ENCODE results near the gene AGAP2.

AGAP2 gene

GRCh38 chr12:57739914-57740538 lies 1.5 kb upstream of the AGAP2 start:
- Histone ChIP-seq H3K4me1 (peaks cover 15 to 46% (median 41%) of the 10 kb centered on the region in 4 donors), H3K4me3 (no peak overlapping the region), H3K36me3 (no peaks in the 10 kb centered on the region), H3K27ac (no peak overlapping the region), H3K27me3 (peaks cover 8 to 72% of the 10 kb centered on the region in 2 donors), H3K9me3 (no peaks in the 10 kb centered on the region)
- no peak for DNase-seq
- TF ChIP-seq CTCF (IDR thresholded peaks at IDR 0.05): no peak
- intact Hi-C loops (cut with DNase I; ENCODE audit: low total_unique reads): no loop called here

- no peaks in the 10 kb centered on the region for H3K36me3 ChIP-seq
- no peak overlapping the region for H3K4me3 ChIP-seq
- no peak for TF ChIP-seq CTCF (IDR thresholded peaks at IDR 0.05)
- no peak overlapping the region for H3K27ac ChIP-seq
- intact Hi-C loops (cut with DNase I; ENCODE audit: low total_unique reads): no loop called here
- no peak for DNase-seq
- H3K4me1 ChIP-seq: peaks cover 15 to 46% (median 40%) of the 10 kb centered on the region in 4 donors
- no peaks in the 10 kb centered on the region for H3K9me3 ChIP-seq
- H3K27me3 ChIP-seq: peaks cover 8 to 77% of the 10 kb centered on the region in 2 donors
Observed at GRCh38 chr12:57739387-57739786, 845 bp upstream of the AGAP2 start.

GRCh38 chr12:57737467-57738460 lies 778 bp downstream of the AGAP2 start:
- no peak for TF ChIP-seq CTCF (IDR thresholded peaks at IDR 0.05)
- peaks cover 15 to 41% (median 35%) of the 10 kb centered on the region in 4 donors for H3K4me1 ChIP-seq
- H3K36me3 ChIP-seq: no peaks in the 10 kb centered on the region
- intact Hi-C loops (cut with DNase I; ENCODE audit: low total_unique reads): no loop called here
- no peaks in the 10 kb centered on the region for H3K9me3 ChIP-seq
- H3K27me3 ChIP-seq: peaks cover 8 to 93% of the 10 kb centered on the region in 2 donors
- no peak overlapping the region for H3K27ac ChIP-seq
- H3K4me3 ChIP-seq: peak overlapping the region; percentile 21 to 47
- DNase-seq: no peak

- no peak for TF ChIP-seq CTCF (IDR thresholded peaks at IDR 0.05)
- DNase-seq: no peak
- intact Hi-C loops (cut with DNase I; ENCODE audit: low total_unique reads): no loop called here
- Histone ChIP-seq H3K36me3 (no peaks in the 10 kb centered on the region), H3K9me3 (no peaks in the 10 kb centered on the region), H3K4me3 (peak overlapping the region in 1 of 2 donors; percentile 47), H3K27ac (no peak overlapping the region), H3K4me1 (peaks cover 15 to 41% (median 35%) of the 10 kb centered on the region in 4 donors), H3K27me3 (peaks cover 8 to 96% of the 10 kb centered on the region in 2 donors)
Observed at GRCh38 chr12:57736741-57737466, 1.6 kb downstream of the AGAP2 start.

GRCh38 chr12:57735952-57736740 lies 2.4 kb downstream of the AGAP2 start:
- Histone ChIP-seq H3K36me3 (no peaks in the 10 kb centered on the region), H3K9me3 (no peaks in the 10 kb centered on the region), H3K4me3 (peak overlapping the region in 1 of 2 donors; percentile 19), H3K27me3 (peaks cover 8 to 93% of the 10 kb centered on the region in 2 donors), H3K4me1 (peaks cover 15 to 41% (median 35%) of the 10 kb centered on the region in 4 donors), H3K27ac (no peak overlapping the region)
- intact Hi-C loops (cut with DNase I; ENCODE audit: low total_unique reads): no loop called here
- TF ChIP-seq CTCF (IDR thresholded peaks at IDR 0.05): peak in 1 of 2 experiments; percentile 6
- DNase-seq: no peak

Measured in tibial artery (tissue), 4 donors.